Activated naive CD4-positive, alpha-beta T cell treated with Interleukin-2 at 50 U/mL for 16 hours (primary cell): ENCODE data around the gene ZBTB17.
"Not testable (repeated sequence)": the region's sequence is repeated elsewhere in the genome, so short reads cannot be mapped to it uniquely, and the experiment has no call there.

Experiments
- DNase-seq: peaks from one replicate; pipeline ENCODE4 v3.0.0-alpha.2; 2020

The ZBTB17 gene

GRCh38 chr1:15934211-15935055 is 41.5 kb downstream of the ZBTB17 start:
- no peak for DNase-seq

- no peak for DNase-seq
These were observed 42.2 kb downstream of the ZBTB17 start for GRCh38 chr1:15933684-15934083.

- DNase-seq = no peak
These were observed 43.3 kb downstream of the ZBTB17 start for GRCh38 chr1:15932612-15933011.

GRCh38 chr1:15931884-15932283 is 44.0 kb downstream of the ZBTB17 start:
- no peak for DNase-seq

- no peak for DNase-seq
These were observed 44.5 kb downstream of the ZBTB17 start for GRCh38 chr1:15931401-15931800.

GRCh38 chr1:15928971-15929965 is 46.6 kb downstream of the ZBTB17 start:
- no peak for DNase-seq

- not testable (repeated sequence) for DNase-seq
These were observed 49.5 kb downstream of the ZBTB17 start for GRCh38 chr1:15926448-15926847.

GRCh38 chr1:15923241-15923640 is 52.7 kb downstream of the ZBTB17 start:
- DNase-seq = no peak

GRCh38 chr1:15918962-15919715 is 56.8 kb downstream of the ZBTB17 start:
- DNase-seq = peak; percentile 77

GRCh38 chr1:15916916-15917315 is 59.0 kb downstream of the ZBTB17 start:
- DNase-seq = no peak

GRCh38 chr1:15916417-15916816 is 59.5 kb downstream of the ZBTB17 start:
- DNase-seq = no peak

GRCh38 chr1:15915991-15916390 is 59.9 kb downstream of the ZBTB17 start:
- DNase-seq = no peak

- not testable (repeated sequence) for DNase-seq
These were observed 62.3 kb downstream of the ZBTB17 start for GRCh38 chr1:15913607-15914006.

- no peak for DNase-seq
These were observed 64.0 kb downstream of the ZBTB17 start for GRCh38 chr1:15911927-15912326.

GRCh38 chr1:15911141-15911540 is 64.8 kb downstream of the ZBTB17 start:
- DNase-seq = no peak

- no peak for DNase-seq
These were observed 67.3 kb downstream of the ZBTB17 start for GRCh38 chr1:15908597-15908996.

GRCh38 chr1:15902882-15903281 is 73.0 kb downstream of the ZBTB17 start:
- DNase-seq = no peak

GRCh38 chr1:15900662-15901279 is 75.1 kb downstream of the ZBTB17 start:
- DNase-seq = no peak

GRCh38 chr1:15899266-15899665 is 76.6 kb downstream of the ZBTB17 start:
- DNase-seq = no peak

- DNase-seq = not testable (repeated sequence)
These were observed 78.9 kb downstream of the ZBTB17 start for GRCh38 chr1:15896841-15897610.

GRCh38 chr1:15895233-15895632 is 80.7 kb downstream of the ZBTB17 start:
- no peak for DNase-seq
